ENCODE results near the gene THOC5.

DNA sequence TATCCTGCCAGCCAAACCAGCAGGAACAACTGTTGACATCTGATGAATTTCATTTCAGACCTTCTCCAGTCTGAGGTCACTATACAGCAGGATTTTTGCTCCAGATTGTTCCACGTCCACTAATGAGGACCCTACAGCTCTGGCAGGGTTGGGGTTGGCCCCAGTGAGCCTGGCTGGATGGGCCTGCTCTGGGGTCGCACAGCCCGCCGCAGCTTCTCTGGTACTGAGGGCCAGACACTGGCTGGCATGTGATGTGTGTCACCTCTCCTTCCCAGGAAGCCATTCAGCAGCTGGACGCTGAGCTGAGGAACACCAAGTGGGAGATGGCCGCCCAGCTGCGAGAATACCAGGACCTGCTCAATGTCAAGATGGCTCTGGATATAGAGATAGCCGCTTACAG is 68.1 kb downstream of the THOC5 start:
- TF ChIP-seq, protein P1, sequence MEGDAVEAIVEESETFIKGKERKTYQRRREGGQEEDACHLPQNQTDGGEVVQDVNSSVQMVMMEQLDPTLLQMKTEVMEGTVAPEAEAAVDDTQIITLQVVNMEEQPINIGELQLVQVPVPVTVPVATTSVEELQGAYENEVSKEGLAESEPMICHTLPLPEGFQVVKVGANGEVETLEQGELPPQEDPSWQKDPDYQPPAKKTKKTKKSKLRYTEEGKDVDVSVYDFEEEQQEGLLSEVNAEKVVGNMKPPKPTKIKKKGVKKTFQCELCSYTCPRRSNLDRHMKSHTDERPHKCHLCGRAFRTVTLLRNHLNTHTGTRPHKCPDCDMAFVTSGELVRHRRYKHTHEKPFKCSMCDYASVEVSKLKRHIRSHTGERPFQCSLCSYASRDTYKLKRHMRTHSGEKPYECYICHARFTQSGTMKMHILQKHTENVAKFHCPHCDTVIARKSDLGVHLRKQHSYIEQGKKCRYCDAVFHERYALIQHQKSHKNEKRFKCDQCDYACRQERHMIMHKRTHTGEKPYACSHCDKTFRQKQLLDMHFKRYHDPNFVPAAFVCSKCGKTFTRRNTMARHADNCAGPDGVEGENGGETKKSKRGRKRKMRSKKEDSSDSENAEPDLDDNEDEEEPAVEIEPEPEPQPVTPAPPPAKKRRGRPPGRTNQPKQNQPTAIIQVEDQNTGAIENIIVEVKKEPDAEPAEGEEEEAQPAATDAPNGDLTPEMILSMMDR (IDR thresholded peaks at IDR 0.05): no peak
- TF ChIP-seq EZH2phosphoT487 (IDR thresholded peaks at IDR 0.05; ENCODE audit: borderline replicate concordance, low read depth): no peak
- TF ChIP-seq POLR2AphosphoS5 (IDR thresholded peaks at IDR 0.05; ENCODE audit: low read depth, low read length): no peak
- TF ChIP-seq TEAD4 (IDR thresholded peaks at IDR 0.05; ENCODE audit: borderline replicate concordance, insufficient read depth): no peak
- TF ChIP-seq GATA2 (CRISPR knock-in tag; IDR thresholded peaks at IDR 0.05): no peak
- no peak for TF ChIP-seq TAF1 (IDR thresholded peaks at IDR 0.05; ENCODE audit: borderline replicate concordance, low read depth, low read length)
- no peak for TF ChIP-seq RAD21 (IDR thresholded peaks at IDR 0.05; ENCODE audit: low read length)
- TF ChIP-seq, protein P2, sequence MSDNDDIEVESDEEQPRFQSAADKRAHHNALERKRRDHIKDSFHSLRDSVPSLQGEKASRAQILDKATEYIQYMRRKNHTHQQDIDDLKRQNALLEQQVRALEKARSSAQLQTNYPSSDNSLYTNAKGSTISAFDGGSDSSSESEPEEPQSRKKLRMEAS (IDR thresholded peaks at IDR 0.05; ENCODE audit: low read depth): no peak
- TF ChIP-seq, protein P3, sequence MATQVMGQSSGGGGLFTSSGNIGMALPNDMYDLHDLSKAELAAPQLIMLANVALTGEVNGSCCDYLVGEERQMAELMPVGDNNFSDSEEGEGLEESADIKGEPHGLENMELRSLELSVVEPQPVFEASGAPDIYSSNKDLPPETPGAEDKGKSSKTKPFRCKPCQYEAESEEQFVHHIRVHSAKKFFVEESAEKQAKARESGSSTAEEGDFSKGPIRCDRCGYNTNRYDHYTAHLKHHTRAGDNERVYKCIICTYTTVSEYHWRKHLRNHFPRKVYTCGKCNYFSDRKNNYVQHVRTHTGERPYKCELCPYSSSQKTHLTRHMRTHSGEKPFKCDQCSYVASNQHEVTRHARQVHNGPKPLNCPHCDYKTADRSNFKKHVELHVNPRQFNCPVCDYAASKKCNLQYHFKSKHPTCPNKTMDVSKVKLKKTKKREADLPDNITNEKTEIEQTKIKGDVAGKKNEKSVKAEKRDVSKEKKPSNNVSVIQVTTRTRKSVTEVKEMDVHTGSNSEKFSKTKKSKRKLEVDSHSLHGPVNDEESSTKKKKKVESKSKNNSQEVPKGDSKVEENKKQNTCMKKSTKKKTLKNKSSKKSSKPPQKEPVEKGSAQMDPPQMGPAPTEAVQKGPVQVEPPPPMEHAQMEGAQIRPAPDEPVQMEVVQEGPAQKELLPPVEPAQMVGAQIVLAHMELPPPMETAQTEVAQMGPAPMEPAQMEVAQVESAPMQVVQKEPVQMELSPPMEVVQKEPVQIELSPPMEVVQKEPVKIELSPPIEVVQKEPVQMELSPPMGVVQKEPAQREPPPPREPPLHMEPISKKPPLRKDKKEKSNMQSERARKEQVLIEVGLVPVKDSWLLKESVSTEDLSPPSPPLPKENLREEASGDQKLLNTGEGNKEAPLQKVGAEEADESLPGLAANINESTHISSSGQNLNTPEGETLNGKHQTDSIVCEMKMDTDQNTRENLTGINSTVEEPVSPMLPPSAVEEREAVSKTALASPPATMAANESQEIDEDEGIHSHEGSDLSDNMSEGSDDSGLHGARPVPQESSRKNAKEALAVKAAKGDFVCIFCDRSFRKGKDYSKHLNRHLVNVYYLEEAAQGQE (IDR thresholded peaks at IDR 0.05; ENCODE audit: low read depth, low read length): no peak
- TF ChIP-seq, protein P4, sequence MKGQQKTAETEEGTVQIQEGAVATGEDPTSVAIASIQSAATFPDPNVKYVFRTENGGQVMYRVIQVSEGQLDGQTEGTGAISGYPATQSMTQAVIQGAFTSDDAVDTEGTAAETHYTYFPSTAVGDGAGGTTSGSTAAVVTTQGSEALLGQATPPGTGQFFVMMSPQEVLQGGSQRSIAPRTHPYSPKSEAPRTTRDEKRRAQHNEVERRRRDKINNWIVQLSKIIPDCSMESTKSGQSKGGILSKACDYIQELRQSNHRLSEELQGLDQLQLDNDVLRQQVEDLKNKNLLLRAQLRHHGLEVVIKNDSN (IDR thresholded peaks at IDR 0.05; ENCODE audit: borderline replicate concordance, low read depth): no peak
